Hematopoietic multipotent progenitor cell (in vitro differentiated cells): Measurements from ENCODE around the gene ZNF585A. TPM values are rescaled to one million over a fixed set of nuclear protein-coding genes. Genes with fewer than 3 reads are reported as not detected.
A peak's percentile ranks its signal among the peaks of the same experiment; 100 is the strongest.

Experiments
- DNase-seq, 3 donors: peaks; one replicate each; pipeline ENCODE4 v3.0.0-alpha.2; 2011 to 2015; ENCODE audit warnings: low read depth in 2 of 3, low spot score in 2 of 3
- total RNA-seq: library from RNA; depleted of rRNA; stranded (reverse); fragments of >200 nt; gene quantifications from one replicate; pipeline ENCODE4 v1.2.3, GENCODE V29; 2012

ZNF585A gene
- total RNA-seq, 1 donor = 5.4 TPM

DNA sequence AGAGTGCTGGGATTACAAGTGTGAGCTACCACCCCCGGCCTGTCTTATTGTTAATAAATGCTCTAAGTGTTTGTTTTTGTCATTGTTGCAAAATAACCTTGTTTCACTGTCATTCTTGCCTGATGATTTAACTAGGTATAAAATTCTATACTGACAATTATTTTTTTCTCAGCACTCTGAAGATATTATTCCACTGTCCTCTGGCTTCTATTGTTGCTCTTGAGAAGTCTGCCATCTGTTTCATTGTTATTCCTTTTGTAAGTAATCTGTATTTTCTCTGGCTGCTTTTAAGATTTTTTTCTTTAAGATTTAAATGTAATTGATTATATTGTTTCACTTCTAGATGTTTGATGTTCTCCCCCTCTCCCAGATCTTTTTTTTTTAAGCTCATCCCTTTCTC is 76.6 kb downstream of the ZNF585A start:
- DNase-seq = peak in 1 of 3 donors; percentile 56

Other genes with a start within 250 kb of the ZNF585A start
- gene ZNF420, start 94.3 kb downstream of the ZNF585A start, total RNA-seq = 5.1 TPM
- gene ZNF585B, start 37.8 kb upstream of the ZNF585A start, total RNA-seq = 9.7 TPM
- 7.8 TPM for gene ZNF383, start 45.5 kb upstream of the ZNF585A start, total RNA-seq
- 5.7 TPM for gene ZNF527, start 198.4 kb upstream of the ZNF585A start, total RNA-seq